HEK293 (cell line): ENCODE data around the gene SURF2.
A peak's percentile ranks its signal among the peaks of the same experiment; 100 is the strongest.

Experiments used
- BCL11A ChIP-seq: fragments of 450-650 bp; formaldehyde crosslinking; IDR thresholded peaks from 2 replicates; pipeline ENCODE4 v1.5.1; 2016; ENCODE audit warnings: low read depth, missing biosample characterization, missing genetic modification characterization
- GLIS1 ChIP-seq: fragments of 450-650 bp; formaldehyde crosslinking; IDR thresholded peaks from 2 replicates; pipeline ENCODE4 v1.5.1; 2016; ENCODE audit warnings: missing biosample characterization, missing genetic modification characterization
- MYNN ChIP-seq: fragments of 450-650 bp; formaldehyde crosslinking; IDR thresholded peaks from 2 replicates; pipeline ENCODE4 v1.5.1; 2016; ENCODE audit warnings: missing biosample characterization, missing genetic modification characterization, borderline replicate concordance
- REPIN1 ChIP-seq: fragments of 450-650 bp; formaldehyde crosslinking; IDR thresholded peaks from 2 replicates; pipeline ENCODE4 v1.5.1; 2017; ENCODE audit warnings: missing biosample characterization, missing genetic modification characterization, low read depth
- SALL2 ChIP-seq: fragments of 450-650 bp; formaldehyde crosslinking; IDR thresholded peaks from 2 replicates; pipeline ENCODE4 v1.5.0; 2017; ENCODE audit warnings: missing biosample characterization, mild to moderate bottlenecking, missing genetic modification characterization, borderline replicate concordance
- SP2 ChIP-seq: fragments of 450-650 bp; formaldehyde crosslinking; IDR thresholded peaks from 2 replicates; pipeline ENCODE4 v1.5.1; 2016; ENCODE audit warnings: missing biosample characterization, missing genetic modification characterization
- TRIM28 ChIP-seq: IDR thresholded peaks from 2 replicates; pipeline ENCODE4 v1.6.1; 2011; ENCODE audit warnings: low read length, control low read depth, borderline replicate concordance
- ZBTB10 ChIP-seq: fragments of 450-650 bp; formaldehyde crosslinking; IDR thresholded peaks from 2 replicates; pipeline ENCODE4 v1.5.1; 2016; ENCODE audit warnings: missing biosample characterization, missing genetic modification characterization
- ZBTB20 ChIP-seq: fragments of 450-650 bp; formaldehyde crosslinking; IDR thresholded peaks from 2 replicates; pipeline ENCODE4 v1.5.1; 2016; ENCODE audit warnings: missing biosample characterization, missing genetic modification characterization
- ZBTB44 ChIP-seq: fragments of 450-650 bp; IDR thresholded peaks from 2 replicates; pipeline ENCODE4 v1.5.1; 2018; ENCODE audit warnings: missing biosample characterization, mild to moderate bottlenecking, missing genetic modification characterization
- ZNF121 ChIP-seq: fragments of 450-650 bp; formaldehyde crosslinking; IDR thresholded peaks from 2 replicates; pipeline ENCODE4 v1.5.1; 2016; ENCODE audit warnings: missing biosample characterization, missing genetic modification characterization
- ZNF157 ChIP-seq: fragments of 450-650 bp; formaldehyde crosslinking; IDR thresholded peaks from 2 replicates; pipeline ENCODE4 v1.5.1; 2016; ENCODE audit warnings: missing biosample characterization, missing genetic modification characterization
- ZNF18 ChIP-seq: fragments of 450-650 bp; formaldehyde crosslinking; IDR thresholded peaks from 2 replicates; pipeline ENCODE4 v1.5.1; 2016; ENCODE audit warnings: missing biosample characterization, missing genetic modification characterization
- ZNF19 ChIP-seq: fragments of 450-650 bp; formaldehyde crosslinking; IDR thresholded peaks from 2 replicates; pipeline ENCODE4; 2016; ENCODE audit warnings: missing biosample characterization, missing genetic modification characterization, low read depth
- ZNF362 ChIP-seq: fragments of 450-650 bp; formaldehyde crosslinking; IDR thresholded peaks from 2 replicates; pipeline ENCODE4 v1.5.1; 2016; ENCODE audit warnings: missing biosample characterization, missing genetic modification characterization
- ZNF394 ChIP-seq: fragments of 450-650 bp; formaldehyde crosslinking; IDR thresholded peaks from 2 replicates; pipeline ENCODE4 v1.5.1; 2016; ENCODE audit warnings: missing biosample characterization, missing genetic modification characterization, mild to moderate bottlenecking, moderate library complexity, borderline replicate concordance
- ZNF48 ChIP-seq: fragments of 450-650 bp; formaldehyde crosslinking; IDR thresholded peaks from 2 replicates; pipeline ENCODE4 v1.5.1; 2016; ENCODE audit warnings: missing biosample characterization, missing genetic modification characterization
- ZNF514 ChIP-seq: fragments of 450-650 bp; formaldehyde crosslinking; IDR thresholded peaks from 2 replicates; pipeline ENCODE4 v1.5.1; 2016; ENCODE audit warnings: missing biosample characterization, missing genetic modification characterization
- ZNF580 ChIP-seq: fragments of 450-650 bp; formaldehyde crosslinking; IDR thresholded peaks from 2 replicates; pipeline ENCODE4 v1.5.1; 2016; ENCODE audit warnings: missing biosample characterization, missing genetic modification characterization
- ZNF596 ChIP-seq: fragments of 450-650 bp; IDR thresholded peaks from 2 replicates; pipeline ENCODE4 v1.5.0; 2018; ENCODE audit warnings: missing biosample characterization, mild to moderate bottlenecking, missing genetic modification characterization, moderate library complexity
- ZNF623 ChIP-seq: fragments of 450-650 bp; formaldehyde crosslinking; IDR thresholded peaks from 2 replicates; pipeline ENCODE4 v1.5.1; 2016; ENCODE audit warnings: missing biosample characterization, missing genetic modification characterization
- ZNF660 ChIP-seq: fragments of 450-650 bp; IDR thresholded peaks from 2 replicates; pipeline ENCODE4 v1.5.1; 2018; ENCODE audit warnings: missing biosample characterization, mild to moderate bottlenecking, missing genetic modification characterization
- ZNF747 ChIP-seq: fragments of 450-650 bp; formaldehyde crosslinking; IDR thresholded peaks from 2 replicates; pipeline ENCODE4 v1.5.1; 2016; ENCODE audit warnings: missing biosample characterization, missing genetic modification characterization
- ZNF792 ChIP-seq: fragments of 450-650 bp; formaldehyde crosslinking; IDR thresholded peaks from 2 replicates; pipeline ENCODE4 v1.5.1; 2016; ENCODE audit warnings: missing biosample characterization, missing genetic modification characterization
- ZNF837 ChIP-seq: fragments of 450-650 bp; formaldehyde crosslinking; IDR thresholded peaks from 2 replicates; pipeline ENCODE4 v1.5.1; 2016; ENCODE audit warnings: missing biosample characterization, missing genetic modification characterization
- ZNF843 ChIP-seq: fragments of 450-650 bp; formaldehyde crosslinking; IDR thresholded peaks from 2 replicates; pipeline ENCODE4 v1.5.1; 2016; ENCODE audit warnings: missing biosample characterization, missing genetic modification characterization
- TF ChIP-seq, protein P1 (sequence below): fragments of 450-650 bp; formaldehyde crosslinking; conservative IDR thresholded peaks from 2 replicates; pipeline ENCODE4 v1.5.1; 2016; ENCODE audit warnings: low read depth, missing biosample characterization, missing genetic modification characterization
- TF ChIP-seq, protein P2 (sequence below): fragments of 450-650 bp; formaldehyde crosslinking; IDR thresholded peaks from 2 replicates; pipeline ENCODE4 v1.5.1; 2016; ENCODE audit warnings: missing biosample characterization, missing genetic modification characterization

The SURF2 gene

GRCh38 chr9:133347985-133348717 is 8.2 kb upstream of the SURF2 start, which contains the start of the genes MED22 and RPL7A (continued):
- TF ChIP-seq ZNF843 (tag by site-specific recombination) (peak; percentile 69), SALL2 (tag by site-specific recombination) (no peak), GLIS1 (tag by site-specific recombination) (no peak; the same call in 1 of the 2 replicates), ZNF19 (no peak), SP2 (tag by site-specific recombination) (peak; percentile 37), TRIM28 (no peak), ZNF394 (tag by site-specific recombination) (peak; percentile 70), ZNF747 (no peak), REPIN1 (tag by site-specific recombination) (0 out of 2 replicates have a peak, but pooled peaks have one; percentile 22), ZNF660 (tag by site-specific recombination) (peak; percentile 69; the same call in 1 of the 2 replicates), ZNF596 (tag by site-specific recombination) (no peak), ZNF48 (tag by site-specific recombination) (no peak), ZBTB44 (tag by site-specific recombination) (no peak), ZNF623 (no peak), ZNF792 (tag by site-specific recombination) (no peak), ZNF837 (tag by site-specific recombination) (no peak), ZNF580 (tag by site-specific recombination) (peak; percentile 77; the same call in 1 of the 2 replicates), MYNN (tag by site-specific recombination) (no peak), ZNF362 (tag by site-specific recombination) (no peak), BCL11A (tag by site-specific recombination) (no peak), ZNF121 (tag by site-specific recombination) (no peak), ZBTB20 (tag by site-specific recombination) (peak; percentile 63; the same call in 1 of the 2 replicates), ZNF514 (tag by site-specific recombination) (no peak), ZBTB10 (tag by site-specific recombination) (0 out of 2 replicates have a peak, but pooled peaks have one; percentile 27), ZNF157 (tag by site-specific recombination) (no peak), ZNF18 (0 out of 2 replicates have a peak, but pooled peaks have one; percentile 20)
- TF ChIP-seq, protein P1, sequence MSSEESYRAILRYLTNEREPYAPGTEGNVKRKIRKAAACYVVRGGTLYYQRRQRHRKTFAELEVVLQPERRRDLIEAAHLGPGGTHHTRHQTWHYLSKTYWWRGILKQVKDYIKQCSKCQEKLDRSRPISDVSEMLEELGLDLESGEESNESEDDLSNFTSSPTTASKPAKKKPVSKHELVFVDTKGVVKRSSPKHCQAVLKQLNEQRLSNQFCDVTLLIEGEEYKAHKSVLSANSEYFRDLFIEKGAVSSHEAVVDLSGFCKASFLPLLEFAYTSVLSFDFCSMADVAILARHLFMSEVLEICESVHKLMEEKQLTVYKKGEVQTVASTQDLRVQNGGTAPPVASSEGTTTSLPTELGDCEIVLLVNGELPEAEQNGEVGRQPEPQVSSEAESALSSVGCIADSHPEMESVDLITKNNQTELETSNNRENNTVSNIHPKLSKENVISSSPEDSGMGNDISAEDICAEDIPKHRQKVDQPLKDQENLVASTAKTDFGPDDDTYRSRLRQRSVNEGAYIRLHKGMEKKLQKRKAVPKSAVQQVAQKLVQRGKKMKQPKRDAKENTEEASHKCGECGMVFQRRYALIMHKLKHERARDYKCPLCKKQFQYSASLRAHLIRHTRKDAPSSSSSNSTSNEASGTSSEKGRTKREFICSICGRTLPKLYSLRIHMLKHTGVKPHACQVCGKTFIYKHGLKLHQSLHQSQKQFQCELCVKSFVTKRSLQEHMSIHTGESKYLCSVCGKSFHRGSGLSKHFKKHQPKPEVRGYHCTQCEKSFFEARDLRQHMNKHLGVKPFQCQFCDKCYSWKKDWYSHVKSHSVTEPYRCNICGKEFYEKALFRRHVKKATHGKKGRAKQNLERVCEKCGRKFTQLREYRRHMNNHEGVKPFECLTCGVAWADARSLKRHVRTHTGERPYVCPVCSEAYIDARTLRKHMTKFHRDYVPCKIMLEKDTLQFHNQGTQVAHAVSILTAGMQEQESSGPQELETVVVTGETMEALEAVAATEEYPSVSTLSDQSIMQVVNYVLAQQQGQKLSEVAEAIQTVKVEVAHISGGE = peak; percentile 61
- TF ChIP-seq, protein P2, sequence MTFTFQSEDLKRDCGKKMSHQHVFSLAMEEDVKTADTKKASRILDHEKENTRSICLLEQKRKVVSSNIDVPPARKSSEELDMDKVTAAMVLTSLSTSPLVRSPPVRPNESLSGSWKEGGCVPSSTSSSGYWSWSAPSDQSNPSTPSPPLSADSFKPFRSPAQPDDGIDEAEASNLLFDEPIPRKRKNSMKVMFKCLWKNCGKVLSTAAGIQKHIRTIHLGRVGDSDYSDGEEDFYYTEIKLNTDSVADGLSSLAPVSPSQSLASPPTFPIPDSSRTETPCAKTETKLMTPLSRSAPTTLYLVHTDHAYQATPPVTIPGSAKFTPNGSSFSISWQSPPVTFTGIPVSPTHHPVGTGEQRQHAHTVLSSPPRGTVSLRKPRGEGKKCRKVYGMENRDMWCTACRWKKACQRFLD (tag by site-specific recombination) = no peak
